Dermis microvascular lymphatic vessel endothelial cell (primary cell): ENCODE results near the gene REPIN1. TPM values are rescaled to one million over a fixed set of nuclear protein-coding genes. Genes with fewer than 3 reads are reported as not detected.

Experiments used
- DNase-seq, 2 donors: peaks; one replicate each; pipeline versions ENCODE4 v3.0.0 to v3.0.0-alpha.2; 2010; ENCODE audit warnings: low read depth in 2 of 2
- total RNA-seq: library from RNA; depleted of rRNA; stranded (reverse); fragments of >200 nt; gene quantifications from 2 replicates; pipeline ENCODE4 v1.2.1, GENCODE V29; 2014

The REPIN1 gene
- total RNA-seq, 1 donor from 2014 or later = 46.6 TPM

- DNase-seq = no peak
These were observed 20.9 kb downstream of the REPIN1 start for GRCh38 chr7:150389532-150389816.

DNA sequence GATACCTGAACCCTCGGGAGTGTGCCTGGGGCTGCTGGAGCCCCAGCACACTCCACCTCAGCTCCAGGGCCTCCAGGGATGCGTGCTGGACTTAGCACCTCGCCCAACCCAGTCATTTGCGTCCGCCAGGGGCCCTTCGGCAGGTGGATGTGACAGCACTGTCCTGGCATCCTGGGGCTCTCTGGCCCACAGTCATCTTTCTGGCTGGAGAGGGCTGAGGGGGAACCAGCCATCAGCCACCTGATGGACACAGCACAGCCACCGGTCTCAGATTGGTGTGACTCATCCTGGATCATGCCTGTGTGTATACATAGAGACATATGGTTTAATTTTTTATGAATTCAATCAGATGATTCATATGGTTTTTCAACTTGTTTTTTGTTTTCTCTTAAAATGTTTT lies 21.6 kb downstream of the REPIN1 start:
- DNase-seq = no peak

- no peak for DNase-seq
These were observed 24.7 kb downstream of the REPIN1 start for GRCh38 chr7:150393325-150393724.

DNA sequence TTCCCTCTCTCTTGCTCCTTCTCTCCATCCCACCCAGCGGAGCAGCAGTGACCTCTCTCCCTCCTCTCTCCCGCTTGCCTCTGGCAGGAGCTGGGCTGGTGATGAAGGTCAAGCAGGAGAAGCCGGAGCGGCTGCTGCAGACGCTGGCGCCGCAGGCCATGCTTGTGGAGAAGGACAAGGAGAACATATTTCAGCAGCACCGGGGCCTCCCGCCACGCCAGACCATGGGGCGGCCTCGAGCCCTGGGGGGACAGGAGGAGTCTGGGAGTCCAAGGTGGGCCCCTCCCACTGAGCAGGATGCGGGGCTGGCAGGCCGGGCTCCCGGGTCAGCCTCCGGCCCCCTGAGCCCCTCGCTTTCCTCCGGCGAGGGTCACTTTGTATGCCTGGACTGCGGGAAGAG lies 27.8 kb downstream of the REPIN1 start:
- no peak for DNase-seq

- no peak for DNase-seq
These were observed 28.2 kb downstream of the REPIN1 start for GRCh38 chr7:150396851-150397260.

- DNase-seq = no peak
These were observed 28.9 kb downstream of the REPIN1 start for GRCh38 chr7:150397346-150398107.

GRCh38 chr7:150398108-150398964 lies 29.7 kb downstream of the REPIN1 start:
- no peak for DNase-seq

GRCh38 chr7:150398965-150399320 lies 30.3 kb downstream of the REPIN1 start:
- DNase-seq = no peak

DNA sequence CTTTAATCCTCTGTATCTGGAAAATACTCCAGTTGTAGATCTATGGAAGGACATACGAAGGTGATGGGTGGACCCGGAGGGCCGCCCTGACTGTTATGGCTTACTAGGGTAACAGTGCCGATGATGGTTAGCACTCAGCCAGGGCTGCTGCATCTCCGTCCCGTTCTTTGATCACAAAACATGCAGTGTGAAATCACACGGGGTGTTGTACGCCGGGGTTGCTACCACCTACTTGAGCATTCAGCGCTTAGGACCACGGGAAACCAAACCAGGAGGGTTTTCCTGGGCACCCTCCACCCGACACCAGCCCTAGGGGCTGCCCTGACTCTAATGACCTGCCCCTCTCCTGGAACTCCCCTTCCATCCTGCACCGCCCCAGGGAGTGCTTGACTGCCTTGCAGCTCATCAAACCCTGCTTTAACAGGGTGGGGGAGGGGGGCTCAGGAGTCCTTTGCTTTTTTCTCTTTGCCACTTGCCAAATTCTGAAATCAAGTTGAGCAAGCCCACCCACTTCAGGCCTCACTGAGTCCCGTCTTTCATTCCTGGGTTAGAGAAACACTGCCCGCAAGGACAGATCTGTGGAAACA lies 30.9 kb downstream of the REPIN1 start:
- no peak for DNase-seq

DNA sequence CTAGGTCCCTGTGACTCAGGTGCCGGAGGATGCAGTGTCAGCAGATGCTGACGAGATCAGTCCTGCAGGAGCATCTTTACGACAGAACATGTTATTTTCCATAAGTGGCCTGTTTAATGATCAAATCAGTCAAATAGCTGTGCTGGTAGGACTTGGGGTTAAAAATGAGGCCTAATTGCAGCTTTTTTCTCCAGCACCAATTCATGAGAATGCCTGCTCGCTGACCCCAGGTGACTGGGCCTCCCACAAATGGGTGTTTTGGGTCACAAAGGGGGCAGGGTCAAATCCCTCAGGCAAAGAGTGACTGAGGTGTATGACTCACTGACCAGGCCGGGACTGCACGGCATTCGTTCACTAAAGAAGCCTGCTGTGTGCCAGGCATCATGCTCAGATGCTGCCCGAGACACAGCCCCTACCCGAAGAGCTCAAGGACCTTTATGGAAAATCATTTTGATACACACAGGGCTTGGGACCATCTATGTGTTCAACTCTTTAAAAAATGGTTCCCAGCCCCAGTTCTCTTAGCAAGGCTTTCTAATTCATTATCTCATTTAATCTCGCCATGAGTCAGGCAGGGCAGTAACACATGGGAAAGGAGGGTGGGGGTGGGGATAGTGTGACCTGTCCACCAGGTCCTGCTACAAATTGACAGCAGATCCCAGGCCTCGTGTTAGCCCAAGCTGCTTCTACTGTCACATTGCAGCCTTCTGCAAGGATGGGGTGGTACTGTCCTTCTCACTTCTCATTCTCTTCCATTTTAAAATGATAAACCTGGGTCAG lies 31.6 kb downstream of the REPIN1 start:
- no peak for DNase-seq

DNA sequence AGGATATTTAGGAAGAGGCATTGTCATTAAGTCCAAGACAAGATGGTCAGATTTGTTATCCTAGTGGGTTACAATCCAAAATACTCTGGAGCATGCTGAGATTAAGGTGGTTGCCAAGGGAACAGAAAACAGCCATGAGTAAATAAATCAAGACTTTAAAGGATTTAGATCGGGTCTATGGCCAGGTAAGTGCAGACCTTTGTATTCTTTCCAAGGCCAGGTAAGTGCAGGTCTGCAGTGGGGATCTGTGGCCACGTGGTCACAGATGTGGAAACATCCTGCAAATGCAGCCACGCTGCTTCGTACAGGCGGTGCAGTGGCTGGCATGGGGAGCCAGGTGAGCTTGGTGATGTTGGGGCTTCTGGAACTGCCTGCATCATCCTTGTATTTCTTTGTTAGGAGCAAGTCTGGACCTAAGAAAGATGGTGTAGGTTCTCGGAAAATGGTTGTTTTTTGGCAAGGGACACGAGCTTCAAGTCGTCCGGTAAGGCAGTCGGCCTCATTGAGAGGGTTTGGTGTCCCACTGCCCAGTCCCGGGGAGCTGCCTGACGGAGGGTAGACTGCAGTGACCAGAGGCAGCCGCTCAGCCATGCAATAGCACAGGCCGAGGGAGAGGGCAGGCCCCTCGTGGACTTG lies 32.3 kb downstream of the REPIN1 start:
- DNase-seq = no peak

DNA sequence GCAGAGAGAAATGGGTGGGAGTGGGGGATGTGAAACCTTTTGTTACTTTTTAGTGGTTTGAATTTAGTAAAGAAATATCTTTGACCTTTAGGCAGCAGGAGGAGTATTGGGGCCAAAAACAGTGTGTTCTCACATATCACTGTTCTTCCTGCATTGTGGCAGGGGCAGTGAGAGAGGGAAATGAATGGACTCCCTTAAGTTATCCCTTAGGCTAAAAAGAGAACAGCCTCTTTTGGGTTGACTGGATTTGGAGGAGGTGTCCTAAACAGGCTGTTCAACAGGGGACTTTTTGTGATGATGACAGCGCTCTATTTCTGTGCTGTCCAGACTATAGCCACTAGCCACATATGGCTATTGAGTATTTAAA lies 32.8 kb downstream of the REPIN1 start:
- no peak for DNase-seq

GRCh38 chr7:150401861-150402631 lies 33.4 kb downstream of the REPIN1 start:
- DNase-seq = no peak

DNA sequence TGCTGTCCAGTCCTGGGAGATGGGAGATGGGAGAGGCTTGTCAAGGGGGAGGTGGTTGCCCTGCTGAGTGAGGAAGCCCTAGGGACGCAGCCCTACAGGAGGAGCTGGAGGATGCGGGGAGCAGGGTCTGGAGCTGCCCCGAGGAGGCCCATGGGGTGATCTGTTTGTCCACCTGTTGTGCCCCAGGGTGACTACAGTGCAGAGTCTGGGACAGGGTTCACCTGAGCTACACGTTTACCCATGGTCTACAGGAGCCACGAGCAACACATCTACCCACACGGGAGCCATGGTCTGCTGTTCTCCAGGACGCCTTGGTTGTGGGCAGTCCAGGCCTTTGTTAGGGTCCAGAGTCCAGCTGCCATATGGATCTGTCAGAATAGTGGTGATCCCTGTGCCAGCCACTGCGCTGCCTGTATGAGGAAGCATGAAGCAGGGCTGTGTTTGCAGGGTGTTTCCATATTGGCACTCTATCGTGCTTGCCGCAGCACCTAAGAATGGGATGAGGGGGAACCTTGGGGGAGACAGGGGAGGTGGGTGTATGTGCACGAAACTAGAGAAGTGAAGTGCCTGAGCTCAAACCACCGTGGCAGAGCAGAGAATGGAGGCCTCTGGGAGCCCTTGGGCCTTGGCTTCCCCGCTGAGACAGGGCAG lies 34.2 kb downstream of the REPIN1 start:
- no peak for DNase-seq

DNA sequence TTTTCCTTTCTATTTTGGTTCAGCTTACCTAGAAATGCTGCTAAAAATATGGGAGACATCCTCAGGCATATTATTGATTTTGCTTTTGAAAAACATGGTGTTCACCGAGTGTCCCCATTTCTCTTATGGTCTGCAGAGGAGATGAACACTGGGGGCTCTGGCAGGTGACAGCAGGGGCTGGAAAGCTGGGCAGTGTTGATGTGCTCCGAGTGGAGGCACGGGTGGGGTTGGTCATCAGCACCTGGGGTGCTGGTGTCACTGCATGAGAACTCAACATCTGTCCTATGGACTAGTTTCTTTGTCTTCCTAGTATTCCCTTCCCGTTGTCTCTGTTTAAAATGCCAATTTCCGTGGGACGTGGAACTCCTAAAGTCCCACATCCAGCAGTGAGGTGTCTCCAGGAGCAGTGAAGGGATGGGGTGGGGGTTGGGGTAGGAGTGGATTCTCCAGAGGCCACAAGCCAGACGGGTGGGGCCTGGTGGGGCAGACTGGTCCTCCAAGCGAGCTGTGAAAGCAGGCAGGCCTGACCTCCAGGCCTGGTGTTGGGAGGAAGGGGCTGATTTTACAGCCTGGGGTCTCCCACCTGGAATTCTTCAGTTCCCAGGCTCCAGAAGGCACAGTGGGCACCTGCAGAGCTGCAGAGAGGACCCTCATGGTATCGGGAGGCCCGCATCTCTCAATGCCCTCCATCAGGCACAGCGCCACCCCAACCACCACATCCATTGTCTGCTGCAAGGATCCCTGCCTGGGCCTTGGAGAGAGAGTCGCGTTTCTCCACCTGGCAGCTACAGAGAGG lies 35.0 kb downstream of the REPIN1 start:
- no peak for DNase-seq

DNA sequence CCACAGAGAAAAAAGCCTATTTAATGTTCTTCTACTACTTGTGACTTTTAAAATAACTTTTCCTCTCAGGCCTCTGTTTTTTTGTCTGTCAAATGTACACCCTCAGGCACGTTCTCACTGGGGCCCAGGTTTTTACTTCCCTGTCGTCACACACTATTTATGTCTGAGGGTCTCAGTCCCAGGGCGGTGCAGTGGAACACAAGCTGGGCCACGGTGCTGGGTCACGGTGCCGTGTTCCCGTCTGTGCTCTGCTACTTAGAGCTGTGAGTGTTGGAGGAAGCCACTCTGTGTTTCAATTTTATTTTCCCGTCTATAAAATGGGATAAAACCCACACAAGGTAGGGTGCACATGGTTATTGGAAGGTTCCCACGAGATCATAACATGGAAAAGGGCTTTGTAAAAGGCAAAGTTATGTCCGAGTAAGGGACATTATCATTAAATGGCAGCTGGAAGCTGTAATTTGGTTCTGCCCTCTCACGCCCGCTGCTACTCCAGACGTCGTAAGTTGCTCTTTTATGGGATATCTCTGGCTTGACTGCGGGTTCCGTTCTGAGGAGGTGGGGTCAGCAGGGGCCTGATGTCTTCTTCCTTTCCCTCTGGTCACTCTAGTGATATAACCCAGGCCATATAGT lies 35.7 kb downstream of the REPIN1 start:
- peak in 1 of 2 donors; percentile 16 for DNase-seq

- peak; percentile 79 to 93 for DNase-seq
These were observed 36.4 kb downstream of the REPIN1 start for GRCh38 chr7:150404805-150405583.
